Measurements from ENCODE around the gene IL17C. TPM values are rescaled to one million over a fixed set of nuclear protein-coding genes. Genes with fewer than 3 reads are reported as not detected.
A peak's percentile ranks its signal among the peaks of the same experiment; 100 is the strongest.

The IL17C gene
- total and polyA plus RNA-seq, 8 donors, result not detected

DNA sequence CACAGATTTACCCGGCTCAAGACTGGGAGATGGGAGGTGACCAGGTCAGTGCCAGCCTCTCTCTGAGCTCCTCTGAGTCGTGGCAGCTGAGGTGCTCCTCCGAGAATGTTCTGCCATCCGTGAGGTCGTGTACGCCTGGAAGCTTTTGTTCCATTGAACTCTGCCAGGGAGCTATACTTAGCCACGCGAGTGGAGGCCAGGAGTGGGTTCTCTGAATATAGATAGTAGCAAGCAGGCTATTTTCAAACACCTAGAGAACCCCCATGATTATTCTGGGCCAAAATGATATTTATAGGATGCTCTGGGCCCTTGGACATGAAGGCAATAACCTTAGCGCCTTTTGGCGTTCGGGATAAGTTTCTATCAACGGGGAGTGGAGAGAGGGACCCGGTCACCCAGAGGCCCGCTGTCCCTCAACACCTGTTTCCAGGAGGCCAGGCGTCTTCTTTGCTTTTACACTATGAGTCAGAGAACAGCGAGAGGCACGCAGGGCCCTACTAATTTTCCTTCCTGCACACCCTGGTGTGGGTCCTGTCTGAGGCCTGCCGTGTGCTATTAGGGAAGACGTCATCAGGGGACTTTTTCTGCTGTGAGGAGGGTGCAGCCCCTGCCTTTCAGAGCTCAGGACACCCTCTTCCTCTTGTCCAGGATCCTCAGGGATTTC, 35.5 kb downstream of the IL17C start:
- H3K27ac ChIP-seq, result no peak overlapping the region
- H3K9me3 ChIP-seq, result no peaks in the 10 kb centered on the region
- TF ChIP-seq, protein P1, sequence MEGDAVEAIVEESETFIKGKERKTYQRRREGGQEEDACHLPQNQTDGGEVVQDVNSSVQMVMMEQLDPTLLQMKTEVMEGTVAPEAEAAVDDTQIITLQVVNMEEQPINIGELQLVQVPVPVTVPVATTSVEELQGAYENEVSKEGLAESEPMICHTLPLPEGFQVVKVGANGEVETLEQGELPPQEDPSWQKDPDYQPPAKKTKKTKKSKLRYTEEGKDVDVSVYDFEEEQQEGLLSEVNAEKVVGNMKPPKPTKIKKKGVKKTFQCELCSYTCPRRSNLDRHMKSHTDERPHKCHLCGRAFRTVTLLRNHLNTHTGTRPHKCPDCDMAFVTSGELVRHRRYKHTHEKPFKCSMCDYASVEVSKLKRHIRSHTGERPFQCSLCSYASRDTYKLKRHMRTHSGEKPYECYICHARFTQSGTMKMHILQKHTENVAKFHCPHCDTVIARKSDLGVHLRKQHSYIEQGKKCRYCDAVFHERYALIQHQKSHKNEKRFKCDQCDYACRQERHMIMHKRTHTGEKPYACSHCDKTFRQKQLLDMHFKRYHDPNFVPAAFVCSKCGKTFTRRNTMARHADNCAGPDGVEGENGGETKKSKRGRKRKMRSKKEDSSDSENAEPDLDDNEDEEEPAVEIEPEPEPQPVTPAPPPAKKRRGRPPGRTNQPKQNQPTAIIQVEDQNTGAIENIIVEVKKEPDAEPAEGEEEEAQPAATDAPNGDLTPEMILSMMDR (IDR thresholded peaks at IDR 0.05), result no peak
- H3K4me1 ChIP-seq, result no peaks in the 10 kb centered on the region
- peaks cover 0 to 20% of the 10 kb centered on the region in 2 donors for H3K27me3 ChIP-seq
- peaks cover 0 to 43% of the 10 kb centered on the region in 2 donors for H3K36me3 ChIP-seq
- no peak overlapping the region for H3K4me3 ChIP-seq
- intact Hi-C loops (cut with DNase I), result no loop called here
- no peak for DNase-seq
- ATAC-seq, result no peak

DNA sequence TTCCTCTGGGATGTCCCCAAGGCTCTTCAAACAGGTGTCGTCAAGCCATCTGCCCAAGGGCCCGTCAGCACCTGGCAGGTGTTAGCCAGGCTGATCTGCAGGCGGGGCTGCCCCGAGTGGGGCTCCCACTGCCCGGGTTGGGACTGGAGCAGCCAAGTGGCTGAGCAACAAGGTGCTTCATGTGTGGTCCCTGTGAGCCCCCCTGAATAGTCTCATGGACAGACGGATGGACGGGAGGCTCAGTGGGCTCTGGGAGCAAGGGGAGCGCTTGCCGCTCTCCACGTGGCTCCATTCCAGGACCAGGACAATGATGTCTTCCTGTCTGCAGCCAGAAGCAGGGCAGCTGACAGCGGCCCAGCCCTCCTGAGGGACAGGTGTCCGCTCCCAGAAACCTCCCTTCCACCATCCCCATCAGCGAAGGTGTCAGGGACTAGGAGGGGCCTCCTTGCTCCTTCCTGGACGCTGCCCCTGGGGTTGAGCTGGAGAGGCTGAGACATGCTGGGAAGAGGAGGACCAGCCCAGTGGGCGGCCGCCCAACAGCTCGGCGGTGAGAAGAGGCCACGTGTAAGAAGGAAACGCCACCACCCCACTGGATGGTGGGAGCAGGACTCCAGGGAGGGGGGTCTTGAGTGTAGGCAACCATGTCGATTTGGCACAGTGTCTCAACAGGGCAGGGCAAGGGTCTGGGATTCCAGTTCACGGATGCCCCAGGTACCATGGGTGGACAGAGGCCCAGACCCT, 38.3 kb downstream of the IL17C start:
- H3K27ac ChIP-seq, result no peak overlapping the region
- no peak for DNase-seq
- no peaks in the 10 kb centered on the region for H3K9me3 ChIP-seq
- peaks cover 3 to 35% of the 10 kb centered on the region in 2 donors for H3K27me3 ChIP-seq
- no peak for ATAC-seq
- H3K4me3 ChIP-seq, result no peak overlapping the region
- peaks cover 0 to 16% of the 10 kb centered on the region in 2 donors for H3K4me1 ChIP-seq
- intact Hi-C loops (cut with DNase I), result no loop called here
- peaks cover 0 to 43% of the 10 kb centered on the region in 2 donors for H3K36me3 ChIP-seq
- TF ChIP-seq, protein P1 (IDR thresholded peaks at IDR 0.05), result no peak

DNA sequence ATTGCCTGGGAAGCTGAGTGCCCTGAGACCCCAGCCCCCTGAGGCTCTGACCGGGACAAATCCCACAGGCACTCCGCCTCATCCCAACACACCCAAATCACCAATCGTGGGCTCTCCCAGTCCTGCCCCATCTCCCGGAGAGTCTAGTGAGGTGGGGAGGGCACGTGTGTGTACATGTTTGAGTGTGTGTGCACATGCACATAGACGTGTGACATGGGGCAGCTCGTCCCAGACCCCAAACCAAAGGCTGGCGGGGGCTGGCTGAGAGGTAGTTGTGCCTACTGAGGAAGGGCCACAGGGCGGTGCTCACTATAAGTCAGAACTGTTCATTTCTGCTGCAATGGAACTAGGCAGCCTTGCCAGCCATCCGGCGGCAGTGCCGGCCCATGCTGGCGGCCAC, 39.3 kb downstream of the IL17C start:
- ATAC-seq (no peak), DNase-seq (no peak)
- intact Hi-C loops (cut with DNase I), result no loop called here
- no peaks in the 10 kb centered on the region for H3K9me3 ChIP-seq
- H3K4me3 ChIP-seq, result no peak overlapping the region
- peaks cover 0 to 24% of the 10 kb centered on the region in 2 donors for H3K4me1 ChIP-seq
- peaks cover 3 to 42% of the 10 kb centered on the region in 2 donors for H3K27me3 ChIP-seq
- TF ChIP-seq, protein P1 (IDR thresholded peaks at IDR 0.05), result no peak
- no peak overlapping the region for H3K27ac ChIP-seq
- peaks cover 0 to 39% of the 10 kb centered on the region in 2 donors for H3K36me3 ChIP-seq

DNA sequence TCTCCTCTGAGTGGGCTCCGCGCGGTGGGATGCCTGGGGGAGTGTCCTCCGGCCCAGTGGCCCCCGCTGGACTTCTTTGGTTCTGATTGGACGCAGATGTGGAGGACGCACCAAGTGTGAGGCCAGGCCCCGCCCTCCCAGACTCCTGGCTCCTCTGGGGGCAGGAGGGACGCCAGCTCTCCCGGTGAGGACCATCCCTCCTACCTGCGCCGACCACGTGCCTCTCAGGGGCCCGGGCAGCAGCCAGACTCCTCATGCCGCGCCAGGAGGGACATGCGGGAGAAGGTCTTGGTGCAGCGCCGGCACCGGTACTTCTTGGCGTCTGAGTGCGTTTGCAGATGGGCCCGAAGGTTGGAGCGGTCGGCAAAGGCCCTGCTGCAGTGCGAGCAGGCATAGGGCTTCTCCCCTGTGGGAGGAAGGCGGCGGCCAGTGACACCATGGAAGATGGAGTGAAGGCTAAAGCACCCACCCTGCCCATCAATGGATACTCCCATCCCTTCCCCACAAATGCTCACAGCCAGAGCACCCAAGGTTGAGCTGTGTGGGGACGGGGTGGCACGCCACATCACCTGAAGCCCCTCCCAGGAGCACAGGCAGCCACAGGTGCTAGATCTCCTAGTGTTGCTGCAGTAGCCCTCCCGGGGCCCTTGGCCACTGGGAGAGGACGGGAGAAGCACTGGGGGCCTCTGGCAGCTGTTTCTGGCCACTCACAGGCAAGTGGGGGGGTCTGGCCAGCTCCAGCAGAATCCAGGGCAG, 40.0 kb downstream of the IL17C start:
- ATAC-seq, result no peak
- peak in 1 of 4 donors; percentile 76 for DNase-seq
- H3K9me3 ChIP-seq, result no peaks in the 10 kb centered on the region
- TF ChIP-seq, protein P1 (IDR thresholded peaks at IDR 0.05), result no peak
- peaks cover 3 to 49% of the 10 kb centered on the region in 2 donors for H3K27me3 ChIP-seq
- H3K4me1 ChIP-seq, result peaks cover 0 to 24% of the 10 kb centered on the region in 2 donors
- H3K4me3 ChIP-seq, result no peak overlapping the region
- intact Hi-C loops (cut with DNase I), result no loop called here
- no peak overlapping the region for H3K27ac ChIP-seq
- peaks cover 0 to 37% of the 10 kb centered on the region in 2 donors for H3K36me3 ChIP-seq
